Adrenal gland (tissue), 12 donors: ENCODE results near the gene PCDHGA8. TPM values are rescaled to one million over a fixed set of nuclear protein-coding genes. Genes with fewer than 3 reads are reported as not detected.

Source experiments
- DNase-seq, 7 donors: peaks; one replicate each; pipeline ENCODE4 v3.0.0-alpha.2; 2019 to 2020
- H3K27ac ChIP-seq, 5 donors: fragments of 200-600 bp; sonication (generic) in 4 of 5; 1 replicate in 3 of 5; 2 replicates in 2 of 5; pipeline versions ENCODE4 v1.5.1 to v1.8.0; 2016 to 2020; ENCODE audit warnings: mild to moderate bottlenecking in 1 of 5
- H3K27me3 ChIP-seq: fragments of 200-600 bp; 2 replicates; pipeline ENCODE4 v1.8.0; 2021
- H3K36me3 ChIP-seq, 2 donors: fragments of 200-600 bp; replicated peaks in 1 of 2; 1 replicate in 1 of 2; 2 replicates in 1 of 2; pipeline versions ENCODE4 v1.5.1 to v1.8.0; 2018 to 2022
- H3K4me1 ChIP-seq, 2 donors: fragments of 200-600 bp; replicated peaks in 1 of 2; 1 replicate in 1 of 2; 2 replicates in 1 of 2; pipeline versions ENCODE4 v1.5.1 to v1.8.0; 2018 to 2021
- H3K4me3 ChIP-seq, 4 donors: fragments of 200-600 bp; sonication (generic) in 3 of 4; one replicate each; pipeline ENCODE4 v1.5.1; 2016 to 2018
- H3K9me3 ChIP-seq, 3 donors: fragments of 200-600 bp; sonication (generic) in 1 of 3; replicated peaks in 1 of 3; 1 replicate in 2 of 3; 2 replicates in 1 of 3; pipeline versions ENCODE4 v1.5.1 to v1.8.0; 2016 to 2021
- CTCF ChIP-seq, 6 experiments: fragments of 450-650 bp in 4 of 6; fragments of 200-600 bp in 2 of 6; sonication (generic) in 1 of 6; IDR thresholded peaks; 1 replicate in 5 of 6; 2 replicates in 1 of 6; pipeline versions ENCODE4 v1.5.1 to v1.8.0; 2016 to 2021; ENCODE audit warnings: antibody characterized with exemption in 6 of 6, mild to moderate bottlenecking in 2 of 6, moderate library complexity in 1 of 6
- POLR2A ChIP-seq, 2 donors: fragments of 450-650 bp; IDR thresholded peaks; one replicate each; pipeline ENCODE4 v1.6.1; 2017; ENCODE audit warnings: antibody characterized with exemption in 2 of 2, mild to moderate bottlenecking in 2 of 2, moderate library complexity in 1 of 2
- WGBS, 4 donors: extraction: QIAGEN DNeasy Blood & Tissue Kit in 2 of 4; methylation state at CpG; one replicate each; pipeline versions ENCODE4 v1.1.5 to v1.1.7; 2013 to 2017; 5-methylcytosine and 5-hydroxymethylcytosine counted together
- intact Hi-C, 2 donors: fragments of 100-400 bp; cut with DNase I; formaldehyde crosslinking; loops; one replicate each; pipeline versions ENCODE4 v1.14.1 to v1.15.0; 2022 to 2023
- polyA plus RNA-seq, 3 donors: library from polyadenylated mRNA; stranded (reverse); fragments of 200-250 nt in 2 of 3; fragments of 350-450 nt in 1 of 3; fragmentation: Illumina TruSeq in 1 of 3; extraction: RNeasy Lipid Tissue Mini Kit (QIAGEN cat#74804) in 1 of 3; gene quantifications; one replicate each; pipeline ENCODE4 v1.2.3, GENCODE V29; 2013 to 2014
- total RNA-seq, 9 donors: library from RNA; depleted of rRNA in 4 of 9; stranded (reverse); fragments of >200 nt in 4 of 9; fragments of 120-200 nt in 1 of 9; fragmentation: NEBNext Ultra II Directional in 1 of 9; extraction: Animal tissue kit (Norgen Biotek cat#: 25700) in 1 of 9; gene quantifications; one replicate each; pipeline versions ENCODE4 v1.1.0 to v1.2.4, GENCODE V29; 2013 to 2023
- donor health status: healthy with polysubstance abuse.
- donor health status: Bipolar disorder and iron deficiency.
- donor health status: DM: yes; HTN: yes; CAD: no.
- donor health status: DM: no; HTN: no; CAD: no.
- donor health status: DM: no; HTN: no; CAD: no.
- donor health status: DM: yes; HTN: yes; CAD: no.

PCDHGA8 gene
- total and polyA plus RNA-seq, 12 donors, result 0.06 to 4.0 (median 0.82) TPM

GRCh38 chr5:141363952-141364660, 28.3 kb upstream of the PCDHGA8 start, which contains the start of gene PCDHGA5:
Gene PCDHGA5 (plus strand): TSS chr5:141364162. CDS start chr5:141364331, 169 bp downstream.
- DNase-seq, result no peak
- Histone ChIP-seq H3K4me1 (no peaks in the 10 kb centered on the region), H3K4me3 (peak within 1 kb of the TSS in 1 of 4 donors; percentile 15), H3K27ac (no peak within 1 kb of the TSS), H3K36me3 (no peaks in the 10 kb centered on the region), H3K27me3 (no peaks in the 10 kb centered on the region), H3K9me3 (peaks cover 3 to 52% (median 15%) of the 10 kb centered on the region in 3 donors)
- intact Hi-C loops, result no loop called here
- 11 to 24% (median 18%) methylated on average over 29 to 34 of the region's 34 CpGs for WGBS, 4 donors
- TF ChIP-seq POLR2A (IDR thresholded peaks at IDR 0.05) (no peak), CTCF (IDR thresholded peaks at IDR 0.05) (peak in 1 of 6 experiments; percentile 11)

GRCh38 chr5:141366016-141366896, 26.2 kb upstream of the PCDHGA8 start:
- no peaks in the 10 kb centered on the region for H3K4me1 ChIP-seq
- H3K4me3 ChIP-seq, result no peak overlapping the region
- H3K27me3 ChIP-seq, result no peaks in the 10 kb centered on the region
- 25 to 34% (median 29%) methylated on average over 15 to 46 of the region's 46 CpGs for WGBS, 4 donors
- intact Hi-C loops, result no loop called here
- no peak for DNase-seq
- TF ChIP-seq POLR2A (IDR thresholded peaks at IDR 0.05), result no peak
- no peak for TF ChIP-seq CTCF (IDR thresholded peaks at IDR 0.05)
- H3K9me3 ChIP-seq, result peaks cover 4 to 50% (median 15%) of the 10 kb centered on the region in 3 donors
- no peaks in the 10 kb centered on the region for H3K36me3 ChIP-seq
- H3K27ac ChIP-seq, result no peak overlapping the region

GRCh38 chr5:141369994-141370848, 22.2 kb upstream of the PCDHGA8 start, which contains the start of gene PCDHGB3:
Gene PCDHGB3 (plus strand): TSS chr5:141370242. CDS start chr5:141370395, 153 bp downstream.
- TF ChIP-seq POLR2A (IDR thresholded peaks at IDR 0.05), result no peak
- peak in 3 of 6 experiments; percentile 25 to 31 (median 25) for TF ChIP-seq CTCF (IDR thresholded peaks at IDR 0.05)
- Histone ChIP-seq H3K27me3 (no peaks in the 10 kb centered on the region), H3K27ac (no peak within 1 kb of the TSS), H3K4me1 (no peaks in the 10 kb centered on the region), H3K36me3 (no peaks in the 10 kb centered on the region), H3K4me3 (peak within 1 kb of the TSS in 1 of 4 donors; percentile 34), H3K9me3 (peaks cover 4 to 51% (median 4%) of the 10 kb centered on the region in 3 donors)
- WGBS, 4 donors, result 13 to 25% (median 18%) methylated on average over 29 to 32 of the region's 32 CpGs
- peak in 2 of 7 donors; percentile 23 to 29 for DNase-seq
- intact Hi-C loops, result no loop called here
